Measurements from ENCODE around the gene FAM78B.

GRCh38 chr1:166159656-166160055, 7.1 kb downstream of the FAM78B start:
- TF ChIP-seq POLR2A (IDR thresholded peaks at IDR 0.05; ENCODE audit: low read depth, low read length) (no peak), POLR2AphosphoS5 (IDR thresholded peaks at IDR 0.05; ENCODE audit: low read depth, low read length) (no peak)
